Mammary epithelial cell (primary cell): ENCODE data around the gene ANKRD31.
A peak's percentile ranks its signal among the peaks of the same experiment; 100 is the strongest.

Source experiments
- EZH2 ChIP-seq: IDR thresholded peaks from 2 replicates; pipeline ENCODE4 v1.6.1; 2012; ENCODE audit warnings: low read length, inconsistent platforms, borderline replicate concordance
- TF ChIP-seq, protein P1 (sequence below), 2 donors: IDR thresholded peaks in 1 of 2; conservative IDR thresholded peaks in 1 of 2; 2 replicates each; pipeline ENCODE4 v1.5.1; 2011 to 2012; ENCODE audit warnings: inconsistent platforms in 2 of 2, low read length in 2 of 2, mild to moderate bottlenecking in 2 of 2, control low read depth in 1 of 2, low read depth in 1 of 2; ENCODE audit not compliant: insufficient read depth in 1 of 2; ENCODE audit errors: extremely low read depth in 1 of 2

DNA sequence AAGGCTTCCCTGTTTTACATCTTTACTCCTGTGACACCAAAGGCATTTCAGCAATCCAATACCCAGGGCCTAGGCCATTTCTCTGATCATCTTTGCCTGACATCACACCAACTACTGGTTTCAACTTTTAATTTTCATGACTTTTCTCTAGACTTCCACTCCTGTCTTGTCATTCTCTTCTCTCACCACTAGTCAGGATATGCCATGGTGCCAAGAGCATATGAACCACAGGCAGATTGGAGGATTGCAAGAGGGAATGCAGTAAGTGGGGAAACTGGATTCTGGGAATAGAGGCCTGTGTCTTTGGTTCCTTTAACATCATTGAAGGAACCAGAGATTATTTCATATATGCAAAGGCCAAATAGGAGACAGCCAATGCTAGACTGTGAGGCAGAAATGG lies 69.3 kb downstream of the ANKRD31 start:
- TF ChIP-seq, protein P1, sequence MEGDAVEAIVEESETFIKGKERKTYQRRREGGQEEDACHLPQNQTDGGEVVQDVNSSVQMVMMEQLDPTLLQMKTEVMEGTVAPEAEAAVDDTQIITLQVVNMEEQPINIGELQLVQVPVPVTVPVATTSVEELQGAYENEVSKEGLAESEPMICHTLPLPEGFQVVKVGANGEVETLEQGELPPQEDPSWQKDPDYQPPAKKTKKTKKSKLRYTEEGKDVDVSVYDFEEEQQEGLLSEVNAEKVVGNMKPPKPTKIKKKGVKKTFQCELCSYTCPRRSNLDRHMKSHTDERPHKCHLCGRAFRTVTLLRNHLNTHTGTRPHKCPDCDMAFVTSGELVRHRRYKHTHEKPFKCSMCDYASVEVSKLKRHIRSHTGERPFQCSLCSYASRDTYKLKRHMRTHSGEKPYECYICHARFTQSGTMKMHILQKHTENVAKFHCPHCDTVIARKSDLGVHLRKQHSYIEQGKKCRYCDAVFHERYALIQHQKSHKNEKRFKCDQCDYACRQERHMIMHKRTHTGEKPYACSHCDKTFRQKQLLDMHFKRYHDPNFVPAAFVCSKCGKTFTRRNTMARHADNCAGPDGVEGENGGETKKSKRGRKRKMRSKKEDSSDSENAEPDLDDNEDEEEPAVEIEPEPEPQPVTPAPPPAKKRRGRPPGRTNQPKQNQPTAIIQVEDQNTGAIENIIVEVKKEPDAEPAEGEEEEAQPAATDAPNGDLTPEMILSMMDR (conservative IDR thresholded peaks at IDR 0.05 in 1 of 2, IDR thresholded peaks at IDR 0.05 in 1 of 2; ENCODE audit: extremely low read depth in 1 of 2, insufficient read depth in 1 of 2, low read depth in 1 of 2, low read length in 2 of 2): peak; percentile 33 to 38
- TF ChIP-seq EZH2: no peak
